HG02840 (cell line): ENCODE results near the gene KLHL12.

Experiments used
- ATAC-seq: cut with Tn5 transposase; IDR thresholded peaks from one replicate; pipeline ENCODE4 v1.9.1; 2021; ENCODE audit warnings: mild to moderate bottlenecking, moderate library complexity, moderate number of reproducible peaks; ENCODE audit not compliant: unreplicated experiment, low FRiP score

KLHL12 gene

GRCh38 chr1:202844935-202845334 lies 82.1 kb downstream of the KLHL12 start:
- no peak for ATAC-seq

GRCh38 chr1:202844259-202844658 lies 82.8 kb downstream of the KLHL12 start:
- ATAC-seq, result no peak

DNA sequence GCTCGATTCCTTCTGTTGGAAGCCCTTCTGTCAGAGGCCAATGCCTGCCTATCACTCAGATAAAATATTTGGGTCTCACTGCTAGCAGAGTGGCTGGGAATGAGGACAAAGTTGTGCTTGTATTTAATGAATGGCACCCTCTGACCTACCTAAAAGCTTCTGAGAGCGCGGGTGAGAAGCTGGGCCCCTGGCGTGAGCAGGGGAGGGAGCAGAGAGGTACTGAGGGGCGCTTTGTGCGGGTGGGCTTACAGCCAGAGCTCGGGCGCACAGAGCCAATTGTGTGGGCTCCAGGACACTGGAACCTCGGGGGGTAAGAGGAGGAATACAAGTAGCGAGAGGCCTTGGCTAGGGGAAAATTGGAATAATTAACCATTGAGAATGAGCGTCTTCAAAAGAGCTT lies 84.0 kb downstream of the KLHL12 start:
- ATAC-seq, result no peak
